GM18508 (cell line): Measurements from ENCODE around the gene ZIC5.

Source experiments
- ATAC-seq: cut with Tn5 transposase; IDR thresholded peaks from one replicate; pipeline ENCODE4 v1.9.1; 2021; ENCODE audit warnings: moderate number of reproducible peaks; ENCODE audit not compliant: insufficient read depth, unreplicated experiment

Gene ZIC5

DNA sequence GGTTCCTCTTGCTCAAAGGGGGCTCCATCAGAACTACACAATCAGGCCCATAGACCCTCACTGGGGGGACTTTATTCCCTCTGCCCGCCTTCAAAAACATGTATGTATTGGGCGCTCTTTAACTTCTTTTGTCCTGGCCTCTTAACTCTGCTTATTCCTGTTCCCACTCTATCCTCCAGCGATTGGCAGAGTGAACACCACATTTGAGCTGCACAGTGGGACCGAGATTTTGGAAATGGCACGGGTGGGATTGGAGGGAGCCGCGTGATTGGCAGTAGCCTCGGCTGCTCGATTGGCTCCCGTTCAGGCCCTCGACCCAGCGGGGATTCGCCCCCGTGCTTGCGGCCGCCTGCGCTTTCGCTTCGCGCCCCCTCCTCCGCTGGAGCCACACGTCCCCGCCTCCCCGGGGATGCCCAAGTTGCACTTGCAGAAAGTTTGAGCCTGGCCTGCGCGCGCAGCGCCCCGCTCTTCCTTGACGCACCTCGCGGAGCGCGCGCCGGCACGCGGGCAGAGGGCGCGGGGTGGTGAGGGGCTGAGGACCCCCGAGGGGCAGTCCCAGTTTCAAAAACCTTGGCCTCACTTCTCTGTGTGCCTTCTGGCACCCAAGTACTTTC, at the start of gene ZIC5:
Gene ZIC5, minus strand, starts transcription at position 192 of the 614 bp plus-strand sequence. Its CDS starts 164 bp downstream, at position 28.
- ATAC-seq = no peak

DNA sequence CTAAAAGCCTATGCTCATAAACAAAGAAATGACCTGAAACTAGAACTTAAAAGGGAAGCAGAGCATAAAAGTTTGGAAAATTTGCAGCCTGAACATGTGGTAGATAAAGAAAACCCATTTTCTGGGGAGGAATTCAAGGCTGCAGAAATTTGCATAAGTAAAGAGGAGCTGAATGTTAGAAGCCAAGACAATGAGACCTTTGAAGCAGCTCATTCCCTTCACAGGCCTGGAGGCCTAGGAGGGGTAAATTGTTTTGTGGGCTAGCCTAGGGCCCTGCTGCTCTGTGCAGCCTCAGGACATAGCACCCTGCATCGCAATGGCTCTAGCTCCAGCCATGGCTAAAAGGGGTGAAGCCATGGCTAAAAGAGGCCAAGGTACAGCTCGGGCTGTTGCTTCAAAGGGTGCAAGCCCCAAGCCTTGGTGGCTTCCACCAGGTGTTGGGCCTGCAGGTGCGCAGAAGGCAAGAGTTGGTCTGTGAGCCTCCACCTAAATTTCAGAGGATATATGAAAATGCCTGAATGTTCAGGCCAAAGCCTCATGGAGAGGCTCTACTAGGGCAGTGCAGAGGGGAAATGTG, 48.3 kb upstream of the ZIC5 start:
- no peak for ATAC-seq

DNA sequence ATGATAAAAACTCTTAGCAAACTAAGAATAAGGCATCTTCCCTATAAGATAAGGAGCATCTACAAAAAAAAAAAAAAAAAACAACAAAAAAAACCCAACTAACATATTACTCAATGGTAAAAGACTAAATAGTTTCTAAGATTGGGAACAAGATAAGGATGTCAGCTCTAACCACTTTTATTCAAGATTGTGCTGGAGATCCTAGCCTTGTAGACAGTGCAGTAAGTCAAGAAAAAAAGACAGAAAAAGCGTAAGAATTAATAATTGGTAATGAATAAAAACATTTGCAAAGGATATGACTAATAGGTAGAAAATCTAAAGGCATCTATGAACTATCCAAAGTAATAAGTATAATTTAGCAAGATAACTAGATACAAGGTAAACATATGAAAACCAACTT, 43.1 kb upstream of the ZIC5 start:
- no peak for ATAC-seq

DNA sequence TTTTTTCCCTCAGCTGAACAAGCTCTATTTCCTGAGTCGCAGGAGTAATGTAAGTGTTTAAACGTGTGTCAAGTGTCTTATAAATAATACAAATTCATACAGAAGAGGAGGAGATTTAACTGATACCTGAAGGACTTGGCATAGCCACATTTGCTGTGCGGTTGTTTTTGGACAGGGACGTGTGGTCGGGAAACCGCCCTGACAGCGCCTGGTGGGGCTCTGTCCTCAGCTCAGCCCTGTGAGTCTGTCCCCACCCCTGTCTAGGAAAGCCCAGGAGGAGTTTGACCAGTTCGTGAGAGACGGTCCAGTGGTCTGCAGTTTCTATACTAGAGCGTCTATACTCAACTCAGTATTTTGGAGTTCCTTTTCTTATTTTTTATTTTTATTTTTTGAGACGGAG, 26.7 kb upstream of the ZIC5 start:
- ATAC-seq = no peak

DNA sequence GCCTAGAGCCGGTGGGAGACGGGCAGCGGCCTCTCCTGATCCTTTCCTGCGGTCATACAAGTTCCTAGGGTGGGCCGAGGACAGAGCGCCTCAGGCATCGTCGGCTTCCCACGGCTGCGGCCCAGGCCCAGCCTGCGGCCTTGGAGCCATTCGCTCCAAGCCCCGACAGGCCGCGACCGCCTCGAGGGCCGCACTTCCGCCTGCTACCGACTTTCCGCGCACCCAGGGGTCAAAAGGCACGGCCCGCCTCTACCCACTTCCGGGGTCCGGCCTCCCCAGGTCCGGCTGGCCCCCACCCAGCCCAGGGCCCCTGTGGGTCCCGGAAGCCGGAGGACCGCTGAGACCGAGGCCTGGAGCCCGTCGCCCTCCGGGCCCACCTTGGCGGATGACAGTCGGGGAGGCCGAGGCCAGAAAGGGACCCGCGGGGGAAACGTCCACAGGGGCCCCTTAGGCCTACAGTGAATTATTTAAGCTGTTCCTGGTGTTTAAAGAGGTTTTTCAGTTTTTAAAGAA, 26.2 kb upstream of the ZIC5 start:
- no peak for ATAC-seq

DNA sequence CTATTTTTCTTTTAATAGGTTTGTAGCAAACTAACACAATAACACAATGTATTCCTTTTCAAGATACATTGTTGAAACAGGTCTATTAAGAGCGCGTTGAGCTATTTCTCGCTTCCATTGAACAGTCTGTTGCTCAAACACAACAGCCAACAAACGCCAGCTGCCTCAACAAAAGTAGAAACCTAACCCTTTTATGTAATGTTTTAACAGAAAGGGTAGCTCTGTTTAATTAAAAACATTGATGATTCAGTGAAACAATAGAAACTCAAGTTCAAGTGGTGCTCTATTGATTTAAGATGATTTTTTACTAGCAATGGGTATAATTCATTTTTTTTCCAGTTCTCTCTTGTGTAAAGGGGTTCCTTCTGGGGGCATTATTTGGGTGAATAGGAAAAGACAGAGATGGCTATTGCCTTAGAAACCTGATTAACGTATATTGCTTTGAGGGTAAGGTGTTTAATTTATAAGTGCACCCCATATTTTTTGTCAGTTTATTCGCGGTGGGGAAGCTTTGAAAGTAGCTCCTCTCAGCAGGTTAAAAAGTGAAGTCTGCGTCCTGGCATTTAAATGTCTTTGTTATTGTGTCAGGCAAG, 24.9 kb upstream of the ZIC5 start:
- no peak for ATAC-seq

DNA sequence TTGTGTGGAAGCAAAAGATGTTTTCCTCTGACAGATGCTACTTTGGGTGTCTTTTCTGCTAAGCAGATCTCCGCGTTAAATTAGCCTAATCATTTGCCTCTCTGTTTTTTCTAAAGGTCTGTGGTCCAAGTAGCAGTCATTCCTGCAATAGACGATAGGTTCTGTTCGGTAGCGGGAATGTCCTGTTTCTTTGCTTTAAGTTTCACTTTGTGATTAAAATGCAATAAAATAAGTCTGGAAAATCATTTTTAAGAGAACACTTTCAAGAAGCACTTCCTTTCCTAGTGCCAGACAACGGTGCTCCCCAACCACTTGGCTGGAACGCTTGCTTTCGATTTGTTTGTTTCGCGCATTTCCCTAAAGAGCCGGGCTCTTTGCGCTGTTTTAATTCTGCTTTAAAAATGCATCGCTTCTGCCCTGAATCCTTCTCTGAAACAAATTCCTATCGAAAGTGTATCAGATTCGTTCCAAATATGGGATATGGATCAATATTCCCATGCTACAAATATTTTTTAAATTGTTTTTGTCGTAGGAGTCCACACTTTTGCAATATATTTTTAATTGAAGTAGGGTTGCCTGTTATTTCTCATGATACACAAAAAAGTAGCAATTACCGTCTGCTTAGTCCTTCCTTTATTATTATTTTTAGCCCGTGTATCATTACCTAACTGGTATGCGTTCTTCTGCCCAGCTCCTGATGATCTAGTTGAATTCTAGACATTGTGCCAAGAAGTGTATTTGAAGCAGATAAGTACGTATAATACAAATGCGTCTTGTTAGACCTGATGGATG, 24.2 kb upstream of the ZIC5 start:
- ATAC-seq = no peak

DNA sequence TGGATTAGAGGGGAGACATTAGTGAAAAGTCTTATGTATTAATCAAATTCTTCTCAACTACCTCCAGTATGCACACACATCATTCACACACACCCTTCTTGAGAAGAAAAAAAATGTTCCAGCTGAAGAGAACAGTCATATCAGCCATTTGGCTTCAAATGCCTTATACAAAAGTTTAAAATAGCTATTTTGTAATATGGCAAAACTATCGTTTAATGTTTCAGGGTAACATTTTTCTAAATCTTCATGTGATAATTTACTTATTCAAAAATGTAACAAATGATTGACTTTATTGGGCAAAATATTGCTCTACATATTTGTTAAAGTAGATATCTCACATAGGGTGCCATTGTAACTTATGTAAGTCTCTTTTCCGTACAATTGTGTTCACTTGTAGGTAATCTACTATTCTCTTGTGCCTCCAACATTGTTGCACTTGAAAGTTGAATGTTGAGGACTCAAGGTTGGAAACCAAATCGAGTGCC, 23.6 kb upstream of the ZIC5 start:
- no peak for ATAC-seq

DNA sequence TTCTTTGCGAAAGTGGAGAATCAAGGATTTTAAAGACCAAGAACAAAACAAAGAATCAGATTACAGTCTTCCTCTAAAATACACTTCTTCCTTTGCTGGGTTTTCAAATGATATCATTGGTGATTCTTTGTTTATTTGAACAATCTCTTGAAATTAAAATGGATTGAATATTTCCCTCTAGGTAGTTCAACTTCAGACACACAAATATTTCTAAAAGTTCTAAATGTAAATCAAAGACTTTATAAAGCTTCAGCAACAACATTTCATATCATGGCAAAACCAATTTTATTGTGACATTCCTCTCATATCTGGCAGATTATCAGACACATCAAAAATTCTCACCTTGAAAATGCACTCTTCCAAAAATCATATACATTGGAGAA, 23.1 kb upstream of the ZIC5 start:
- ATAC-seq = no peak

DNA sequence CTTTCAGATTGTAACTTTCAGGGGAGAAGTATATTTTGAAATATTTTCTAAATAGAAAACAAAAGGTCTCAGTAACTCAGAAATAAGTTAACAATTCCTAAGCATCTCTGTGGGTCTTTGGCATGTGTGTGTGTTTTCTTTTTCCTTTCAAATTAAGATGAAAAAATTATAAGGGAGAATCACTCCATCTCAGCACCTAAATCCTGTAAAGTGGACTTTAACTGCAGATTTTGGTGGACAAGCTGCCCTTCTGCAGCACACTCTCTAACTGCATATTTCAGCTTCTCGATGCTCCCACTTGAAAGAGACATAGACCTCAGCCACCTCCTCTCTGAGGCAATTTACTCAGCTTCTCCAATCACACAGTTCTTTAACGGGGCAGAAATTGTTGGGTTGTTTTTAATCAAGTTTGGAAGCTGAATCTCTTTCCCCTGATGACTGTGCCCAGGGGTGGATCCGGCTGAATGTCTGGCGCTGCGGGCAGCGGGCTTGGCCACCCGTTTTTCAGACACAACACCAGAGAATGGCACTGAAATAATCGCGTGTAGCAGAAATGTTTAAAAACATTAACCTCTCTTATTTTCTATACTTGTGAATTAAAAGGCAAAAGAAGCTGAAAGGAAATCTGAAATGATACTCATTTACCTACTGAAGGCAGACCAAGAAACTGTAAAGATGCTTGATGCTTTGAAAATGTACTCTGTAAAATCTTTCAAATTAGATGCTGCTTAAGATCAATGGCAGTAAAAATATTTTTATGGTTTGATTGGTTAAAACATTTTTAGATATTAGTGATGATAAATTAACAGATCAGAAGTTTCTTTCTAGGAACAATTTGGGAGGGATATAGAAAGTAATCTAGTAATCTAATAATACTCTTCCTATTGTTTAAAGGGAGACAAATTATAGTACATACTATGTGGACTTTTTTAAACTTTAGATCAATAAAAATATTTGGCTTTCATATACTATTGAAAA, 22.4 kb upstream of the ZIC5 start:
- ATAC-seq = no peak

DNA sequence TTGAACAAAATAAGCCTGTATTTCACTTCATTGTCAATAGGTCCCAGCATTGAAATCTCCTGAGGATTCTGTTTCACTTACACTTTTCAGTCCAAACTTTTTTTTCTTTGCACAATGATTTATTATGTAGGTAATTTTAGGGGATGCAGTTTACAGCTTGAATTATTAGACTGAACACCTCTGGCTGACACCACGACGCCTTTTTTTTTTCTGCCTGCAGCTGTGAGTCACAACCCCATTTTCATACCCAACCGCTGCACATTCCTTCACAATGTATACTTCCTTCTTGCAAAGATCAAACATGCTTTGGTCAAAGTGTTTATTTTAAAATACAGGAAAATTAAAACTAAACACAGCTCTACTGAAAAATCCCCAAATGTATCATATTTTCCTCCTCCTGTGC, 21.4 kb upstream of the ZIC5 start:
- no peak for ATAC-seq

DNA sequence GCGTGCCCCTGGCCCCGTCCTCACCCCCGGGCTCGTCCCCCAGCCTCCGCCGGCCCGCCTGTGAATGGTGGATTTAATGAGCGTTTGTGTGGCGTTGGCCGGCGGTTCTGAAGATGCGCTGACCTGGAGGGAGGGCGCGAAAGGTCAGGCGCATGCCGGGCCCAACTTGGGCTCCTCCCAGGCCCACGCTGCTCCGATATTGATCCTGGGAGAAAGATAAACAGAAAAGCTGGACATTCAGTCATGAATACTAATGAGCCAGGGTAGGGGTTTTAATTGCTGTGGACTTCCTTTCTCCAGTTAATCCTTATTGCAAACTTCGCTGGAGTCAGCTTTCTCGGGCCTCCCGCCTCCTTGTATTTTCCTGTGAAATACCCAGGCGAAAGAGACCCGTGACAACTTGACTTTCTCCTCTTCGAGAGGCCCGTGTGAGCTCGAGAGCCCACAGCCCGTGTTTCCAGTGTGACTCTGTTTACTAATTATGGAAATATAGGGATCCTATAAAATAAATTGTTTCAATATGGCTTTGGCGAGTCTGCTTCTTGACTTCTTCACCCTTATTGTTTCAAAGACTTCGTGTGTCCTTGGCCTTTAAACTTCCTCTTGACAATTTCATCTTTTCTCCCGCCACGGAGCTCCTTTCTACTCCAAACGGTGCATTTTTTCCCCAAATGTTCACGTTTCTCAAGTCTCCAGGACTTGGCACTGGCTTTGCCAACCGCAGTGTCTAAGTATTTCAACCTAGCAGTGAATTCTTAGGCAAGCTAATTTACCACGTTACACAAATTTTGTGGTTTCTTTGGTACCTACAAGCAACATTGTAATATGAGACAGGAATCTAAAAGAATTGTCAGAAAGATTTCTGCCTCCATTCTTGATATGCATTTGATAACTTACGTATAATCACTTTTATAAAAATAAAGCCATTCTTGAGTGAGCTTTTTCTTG, 20.5 kb upstream of the ZIC5 start:
- no peak for ATAC-seq

DNA sequence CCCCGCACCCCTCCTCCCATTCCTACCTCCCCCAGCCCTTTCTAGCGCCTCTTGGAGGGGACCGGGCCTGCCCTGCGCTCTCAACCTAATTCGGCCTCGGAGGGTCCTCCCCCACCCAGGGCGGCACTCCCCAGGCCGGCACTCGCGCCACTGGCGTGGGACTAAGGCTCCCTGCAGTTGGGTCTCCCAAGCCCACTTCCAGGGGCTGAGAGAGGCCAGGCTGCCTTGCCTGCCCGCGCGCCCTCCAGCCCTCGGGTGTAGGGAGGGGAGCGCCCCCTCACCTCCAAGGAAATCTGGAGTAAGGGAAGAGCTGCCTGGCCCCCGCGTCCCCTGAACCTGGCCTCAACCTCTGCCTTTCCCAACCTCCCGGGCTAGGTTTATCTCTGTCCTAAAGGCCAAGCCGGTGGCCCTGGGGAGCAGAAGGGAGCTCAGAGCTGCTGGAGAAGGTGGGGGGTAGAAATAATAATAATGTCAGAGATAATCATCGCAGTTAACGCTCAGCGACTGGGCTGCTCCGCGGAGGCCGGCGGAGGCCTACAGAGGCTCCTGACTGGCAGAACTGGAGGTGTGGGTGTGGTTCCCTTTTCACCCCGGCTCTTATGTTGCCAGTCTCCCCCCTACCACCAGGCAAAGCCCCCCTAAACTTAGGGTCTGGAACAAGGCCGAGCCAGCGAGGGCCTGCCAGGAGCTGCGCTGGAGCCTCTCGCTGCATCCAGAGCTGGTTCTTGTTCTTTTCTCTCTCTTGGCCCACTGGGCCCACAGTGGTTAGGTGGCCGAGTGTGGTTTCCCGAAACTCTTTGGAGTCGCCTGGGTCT, 19.7 kb upstream of the ZIC5 start:
- ATAC-seq = no peak

DNA sequence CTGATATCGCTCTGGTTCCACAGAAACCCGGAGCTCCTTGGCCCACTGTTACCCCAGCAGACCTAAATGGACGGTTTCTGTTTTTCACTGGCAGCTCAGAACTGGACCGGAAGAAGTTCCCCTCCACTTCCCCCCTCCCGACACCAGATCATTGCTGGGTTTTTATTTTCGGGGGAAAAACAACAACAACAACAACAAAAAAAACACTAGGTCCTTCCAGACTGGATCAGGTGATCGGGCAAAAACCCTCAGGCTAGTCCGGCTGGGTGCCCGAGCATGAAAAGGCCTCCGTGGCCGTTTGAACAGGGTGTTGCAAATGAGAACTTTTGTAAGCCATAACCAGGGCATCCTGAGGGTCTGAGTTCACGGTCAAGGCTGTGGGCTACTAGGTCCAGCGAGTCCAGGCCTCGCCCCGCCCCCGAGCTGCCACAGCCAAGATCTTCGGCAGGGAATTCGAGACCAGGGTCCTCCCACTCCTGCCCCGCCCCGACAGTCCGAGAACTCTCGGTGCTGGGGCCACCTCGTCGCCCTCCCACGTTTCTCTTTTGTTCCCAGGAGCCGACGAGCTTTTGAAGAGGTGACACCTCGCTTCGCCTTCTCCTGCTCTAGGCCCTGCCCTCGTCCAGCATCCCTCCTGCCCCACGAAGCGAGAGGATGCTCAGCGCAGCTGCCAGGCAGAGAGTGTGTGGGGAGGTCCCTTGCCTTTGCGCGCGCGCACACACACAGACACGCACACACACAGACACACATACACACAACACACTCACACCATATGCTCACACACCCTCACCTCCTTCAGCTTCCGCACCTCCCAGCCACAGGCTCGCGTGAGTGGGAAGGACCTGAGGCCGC, 18.8 kb upstream of the ZIC5 start:
- no peak for ATAC-seq

DNA sequence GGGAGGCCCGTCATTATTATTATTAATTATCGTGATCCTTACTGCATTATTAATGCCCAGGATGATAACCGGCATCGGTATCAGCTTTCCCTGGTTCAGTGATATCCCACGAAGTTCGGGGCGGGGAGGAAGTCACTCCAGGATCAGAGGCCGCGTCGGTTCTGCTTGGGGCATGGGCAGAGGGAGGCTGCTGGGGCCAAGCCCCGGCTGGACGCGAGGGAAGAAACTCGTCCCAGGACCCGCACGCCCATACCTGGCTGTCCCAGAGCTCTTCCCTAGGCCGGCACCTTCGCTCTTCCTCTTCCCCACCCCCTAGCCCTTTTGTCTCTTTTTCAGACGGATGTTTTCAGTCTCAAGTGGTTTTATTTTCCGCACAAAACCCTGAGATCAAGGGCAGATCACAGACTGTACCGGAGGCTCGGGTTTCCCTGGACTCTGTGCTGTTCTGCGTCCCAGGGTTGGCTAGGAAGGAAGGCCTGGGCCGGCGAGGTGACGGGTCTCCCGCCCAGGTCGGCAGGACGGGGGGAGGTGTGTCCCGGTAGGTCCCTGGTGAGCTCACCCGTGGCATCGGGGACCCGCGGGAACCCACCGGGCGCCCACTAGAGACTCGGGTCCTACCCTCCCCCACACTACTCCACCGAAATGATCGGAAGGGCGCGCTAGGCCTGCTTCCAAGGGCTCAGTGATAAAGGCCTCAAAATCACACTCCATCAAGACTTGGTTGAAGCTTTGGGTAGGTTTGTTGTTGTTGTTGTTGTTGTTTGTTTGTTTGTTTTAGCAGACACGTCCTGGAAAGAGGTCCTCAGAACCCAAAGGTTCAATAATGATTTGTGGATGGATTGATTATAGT, 17.9 kb upstream of the ZIC5 start:
- no peak for ATAC-seq
